ENCODE results near the gene PFAS. TPM values are rescaled to one million over a fixed set of nuclear protein-coding genes. Genes with fewer than 3 reads are reported as not detected.
A peak's percentile ranks its signal among the peaks of the same experiment; 100 is the strongest.

The PFAS gene
- total and polyA plus RNA-seq, 2 of the 8 experiments (the other 6 are each of a cell fraction or from before 2014, with no cell fraction given), result 88.4 to 248 TPM

DNA sequence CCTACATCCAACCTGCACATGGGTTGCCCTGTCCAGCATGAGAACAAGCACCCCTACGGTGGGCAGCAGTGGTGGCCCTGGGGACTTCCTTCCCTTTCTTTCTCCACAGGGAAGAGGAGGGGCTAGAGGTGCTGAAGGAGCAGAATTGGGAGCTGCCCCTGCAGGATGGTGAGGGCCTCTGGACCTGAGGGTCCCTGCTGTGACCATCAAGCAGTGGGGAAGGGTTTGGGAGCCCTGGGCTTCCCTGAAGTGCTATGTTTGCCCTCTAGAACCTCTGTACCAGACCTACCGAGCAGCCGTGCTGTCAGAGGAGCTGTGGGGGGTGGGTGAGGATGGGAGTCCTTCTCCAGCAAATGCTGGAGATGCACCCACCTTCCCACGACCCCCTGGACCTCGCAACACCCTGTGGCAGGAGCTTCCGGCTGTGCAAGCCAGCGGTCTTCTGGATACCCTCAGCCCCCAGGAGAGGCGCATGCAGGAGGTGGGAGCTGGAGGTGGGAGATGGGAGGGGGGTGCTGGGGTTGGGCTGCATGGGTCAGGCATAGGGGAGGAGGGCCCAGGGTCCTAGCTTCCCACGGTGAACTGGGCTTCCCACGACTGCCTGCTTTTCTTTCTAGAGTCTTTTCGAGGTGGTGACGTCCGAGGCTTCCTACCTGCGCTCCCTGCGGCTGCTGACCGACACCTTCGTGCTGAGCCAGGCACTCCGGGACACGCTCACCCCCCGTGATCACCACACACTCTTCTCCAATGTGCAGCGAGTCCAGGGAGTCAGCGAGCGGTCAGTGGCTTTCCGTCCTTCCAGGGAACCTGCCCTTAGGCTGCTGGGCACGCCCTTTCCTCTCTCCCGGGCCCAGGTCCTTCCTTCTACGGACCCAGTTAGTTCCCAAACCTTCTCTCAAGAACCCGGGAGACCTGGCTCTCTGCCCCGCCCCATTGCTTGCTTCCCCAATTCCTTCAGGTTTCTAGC, 66.0 kb downstream of the PFAS start:
- no peak overlapping the region for H3K27ac ChIP-seq (ENCODE audit: low read depth, low read length)
- H3K4ac ChIP-seq (replicated peaks; ENCODE audit: insufficient read length, low read depth, low read length), result no peak overlapping the region
- H4K91ac ChIP-seq (replicated peaks; ENCODE audit: insufficient read length, low read length), result peak overlapping the region; percentile 61
- TF ChIP-seq CTBP2 (IDR thresholded peaks at IDR 0.05; ENCODE audit: borderline replicate concordance, insufficient read depth, insufficient read length, low read length) (no peak), KDM4A (IDR thresholded peaks at IDR 0.05; ENCODE audit: low read depth, low read length, severe bottlenecking) (peak; percentile 78), SIX5 (IDR thresholded peaks at IDR 0.05; ENCODE audit: low read depth, low read length) (no peak), FOSL1 (IDR thresholded peaks at IDR 0.05; ENCODE audit: insufficient read depth, low read depth, low read length) (peak; percentile 40; the same call in 1 of the 2 replicates), SUZ12 (IDR thresholded peaks at IDR 0.05; ENCODE audit: low read length) (peak; percentile 30; the same call in 1 of the 2 replicates), BCL11A (IDR thresholded peaks at IDR 0.05; ENCODE audit: low read depth in 2 of 2, low read length in 2 of 2) (no peak)
- TF ChIP-seq, protein P1, sequence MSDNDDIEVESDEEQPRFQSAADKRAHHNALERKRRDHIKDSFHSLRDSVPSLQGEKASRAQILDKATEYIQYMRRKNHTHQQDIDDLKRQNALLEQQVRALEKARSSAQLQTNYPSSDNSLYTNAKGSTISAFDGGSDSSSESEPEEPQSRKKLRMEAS (IDR thresholded peaks at IDR 0.05), result 0 out of 2 replicates have a peak, but pooled peaks have one; percentile 12
- H4K8ac ChIP-seq (ENCODE audit: extremely low read depth, insufficient read depth, low read length), result no peak overlapping the region; the same call in 1 of the 2 replicates
- no peaks in the 10 kb centered on the region for H3K9me3 ChIP-seq (ENCODE audit: insufficient read depth in 2 of 2, low read depth in 1 of 2, low read length in 1 of 2)
- peak overlapping the region; percentile 46 to 79 (median 66) for H3K4me3 ChIP-seq (ENCODE audit: extremely low read depth in 1 of 4, insufficient read depth in 2 of 4, low read depth in 3 of 4, low read length in 4 of 4)
- no peak overlapping the region for H3K14ac ChIP-seq (ENCODE audit: insufficient read length)
- H2AFZ ChIP-seq (ENCODE audit: low read length), result peak overlapping the region; percentile 97
- peak overlapping the region; percentile 68; the same call in 1 of the 2 replicates for H2BK12ac ChIP-seq (ENCODE audit: low read depth, low read length)
- H3K56ac ChIP-seq (replicated peaks; ENCODE audit: insufficient read length, low read depth, low read length), result no peak overlapping the region
- WGBS, 2 experiments (ENCODE audit: extremely low coverage in 1 of 2, insufficient coverage in 1 of 2, insufficient read length in 1 of 2, insufficient replicate concordance in 2 of 2, low coverage in 1 of 2, low lambda C conversion rate in 2 of 2, missing lambda C conversion rate in 1 of 2), result 22% methylated on average over 24 of the region's 29 CpGs; no CpG with 5 or more reads in 1 of the 2 experiments
- H3K23ac ChIP-seq (ENCODE audit: insufficient read length), result no peak overlapping the region
- H4K20me1 ChIP-seq (replicated peaks in 1 of 2; ENCODE audit: control insufficient read depth in 1 of 2, insufficient read depth in 2 of 2, low read length in 2 of 2), result no peaks in the 10 kb centered on the region
- POLR2A ChIA-PET (ENCODE audit: partially characterized antibody), result interaction anchor here (0.7 to 3.6 kb wide), 9 partner anchors 11 to 142 kb away, joined by 3 to 24 read pairs (median 4); partner anchors contain the start of genes KRABD2, RPL26 and SLC25A35
- peak overlapping the region; percentile 55 for H2BK120ac ChIP-seq (replicated peaks; ENCODE audit: low read depth, low read length)
- CTCF ChIA-PET (ENCODE audit: partially characterized antibody), result interaction anchor here (0.6 to 5.9 kb wide), 9 partner anchors 10 to 131 kb away, joined by 3 to 21 read pairs (median 4); partner anchors contain the start of gene SLC25A35
- H3K79me2 ChIP-seq (ENCODE audit: control insufficient read depth in 1 of 2, insufficient read depth in 2 of 2, low read length in 2 of 2), result no peaks in the 10 kb centered on the region
- H3K9ac ChIP-seq (replicated peaks in 1 of 4; ENCODE audit: extremely low read depth in 1 of 4, low read depth in 3 of 4, low read length in 3 of 4), result peak overlapping the region in 1 of 4 experiments; percentile 22; a peak in 1 of 7 replicates
- DNase-seq (ENCODE audit: low read depth in 1 of 2, low spot score in 2 of 2) (no peak), FAIRE-seq (no peak)
- H3K36me3 ChIP-seq (ENCODE audit: control insufficient read depth in 2 of 4, insufficient read depth in 4 of 4, low read length in 3 of 4), result no peaks in the 10 kb centered on the region
- peaks cover 14% of the 10 kb centered on the region for H3K23me2 ChIP-seq (ENCODE audit: low read depth, low read length)
- peak overlapping the region; percentile 92; the same call in 1 of the 2 replicates for H2BK15ac ChIP-seq (ENCODE audit: low read length)
- H3K4me2 ChIP-seq (ENCODE audit: insufficient read depth in 1 of 2, low read depth in 2 of 2, low read length in 2 of 2), result peak overlapping the region; percentile 97 to 98
- peaks cover 0 to 16% (median 6%) of the 10 kb centered on the region in 4 experiments; a peak in 5 of 7 replicates for H3K4me1 ChIP-seq (replicated peaks in 1 of 4; ENCODE audit: control insufficient read depth in 3 of 4, insufficient read depth in 4 of 4, low read length in 3 of 4)
- H3K18ac ChIP-seq (ENCODE audit: extremely low read depth, low read length), result peak overlapping the region; percentile 38
- H4K5ac ChIP-seq (ENCODE audit: insufficient read length, low read depth, low read length), result no peak overlapping the region
- peak overlapping the region; percentile 66; the same call in 1 of the 2 replicates for H2BK5ac ChIP-seq (ENCODE audit: low read depth, low read length)
- H2BK20ac ChIP-seq (ENCODE audit: low read length), result no peak overlapping the region; the same call in 1 of the 2 replicates
- H3K79me1 ChIP-seq (ENCODE audit: low read depth, low read length), result no peaks in the 10 kb centered on the region
- no peak overlapping the region for H2AK5ac ChIP-seq (ENCODE audit: low read depth, low read length)
- H3K27me3 ChIP-seq (replicated peaks in 1 of 4; ENCODE audit: control insufficient read depth in 3 of 4, extremely low read depth in 1 of 4, insufficient read depth in 3 of 4, low read length in 3 of 4), result peaks cover 3 to 28% (median 23%) of the 10 kb centered on the region in 4 experiments
